ENCODE data around the gene ADAMTSL3.
"Not testable (repeated sequence)": the region's sequence is repeated elsewhere in the genome, so short reads cannot be mapped to it uniquely, and the experiment has no call there.

The ADAMTSL3 gene

DNA sequence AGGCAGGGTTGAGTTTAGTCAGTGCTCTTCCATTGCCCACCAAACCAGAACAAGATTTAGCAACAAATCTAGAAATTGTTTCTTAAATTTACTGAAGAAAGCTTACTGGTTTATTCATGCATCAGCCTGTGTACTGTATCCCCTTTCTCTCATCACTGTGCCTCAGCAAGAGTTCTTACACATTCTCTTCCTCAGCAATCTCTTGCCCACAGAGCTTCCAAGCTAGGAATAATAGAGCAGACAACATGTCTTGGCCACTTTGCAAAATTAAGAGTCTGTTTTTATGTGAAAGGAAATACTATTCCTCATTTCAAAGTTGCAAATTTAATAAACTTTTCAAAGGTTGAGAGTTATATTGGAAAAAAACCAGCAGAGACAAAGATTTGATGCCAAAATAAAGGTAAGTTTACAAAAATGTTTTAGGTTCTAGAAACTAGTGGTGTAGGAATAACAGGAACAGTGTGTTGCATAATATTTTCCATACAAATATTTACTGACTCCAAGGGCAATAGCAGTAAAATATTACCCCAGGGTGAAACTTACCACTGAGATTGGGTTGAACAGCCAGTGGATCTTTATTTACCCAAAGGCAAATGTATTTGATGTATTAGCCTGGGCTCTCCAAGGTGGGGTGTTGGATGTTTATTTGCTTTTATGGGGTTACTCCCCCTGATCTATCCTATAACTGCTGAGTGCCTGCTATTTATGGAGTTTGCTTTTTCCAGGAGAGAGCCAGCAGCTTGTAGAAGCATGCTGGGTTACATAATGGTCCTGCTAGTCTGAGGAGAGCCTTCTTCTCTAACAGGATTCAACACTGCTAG, 276.7 kb downstream of the ADAMTSL3 start:
- DNase-seq: no peak

DNA sequence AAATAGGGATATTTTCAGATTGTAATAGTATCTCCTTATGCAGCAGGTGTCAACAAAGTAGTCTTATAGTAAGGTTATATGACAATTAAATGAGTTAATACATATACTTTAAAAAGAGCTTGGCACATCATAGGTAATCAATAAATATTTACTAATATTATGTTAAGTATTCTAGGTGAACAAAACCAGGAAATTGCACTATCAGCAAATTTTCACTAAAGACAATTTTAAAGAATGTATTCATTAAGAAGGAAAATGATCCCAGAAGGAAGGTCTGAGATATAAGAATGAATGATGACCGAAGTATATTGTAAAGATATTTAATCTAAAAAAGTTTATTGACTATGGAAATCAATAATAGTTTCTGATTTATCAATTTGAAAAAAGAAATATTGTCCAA, 281.9 kb downstream of the ADAMTSL3 start:
- DNase-seq: no peak

DNA sequence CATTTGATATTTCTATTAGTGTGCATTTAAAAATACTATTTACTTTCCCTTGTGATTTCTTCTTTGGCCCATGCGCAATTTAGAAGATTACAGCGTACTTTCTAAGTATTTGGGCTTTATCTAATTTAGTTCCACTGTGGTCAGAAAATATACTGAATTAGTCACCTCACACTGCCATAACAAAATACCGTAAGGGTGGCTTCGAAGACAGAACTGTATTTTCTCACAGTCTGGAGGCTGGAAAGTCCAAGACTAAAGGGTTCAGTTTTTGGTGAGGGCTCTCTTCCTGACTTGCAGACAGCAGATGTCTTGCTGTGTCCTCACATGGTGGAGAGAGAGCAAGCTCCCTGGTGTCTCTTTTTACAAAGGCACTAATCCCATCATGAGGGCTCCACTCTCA, 286.2 kb downstream of the ADAMTSL3 start:
- no peak for DNase-seq

DNA sequence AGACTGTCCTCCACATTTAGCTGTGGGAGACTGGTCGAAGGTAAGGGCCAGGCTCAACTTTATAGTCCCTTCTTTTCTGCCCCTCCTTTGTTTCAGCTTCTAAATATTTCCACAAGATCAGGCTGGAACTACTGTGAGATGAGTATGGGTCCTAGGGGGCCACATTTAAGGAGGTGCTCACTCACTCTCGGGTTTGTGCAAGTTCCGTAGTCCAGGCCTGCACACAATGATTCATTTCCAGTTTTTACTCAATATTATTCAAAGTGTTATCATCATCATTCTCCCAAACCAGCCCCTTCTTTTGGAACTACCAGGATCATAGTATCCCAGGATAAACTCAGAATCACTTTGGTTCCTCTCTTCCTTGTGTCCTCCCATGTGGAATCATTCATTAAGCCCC, 289.1 kb downstream of the ADAMTSL3 start:
- DNase-seq: no peak

DNA sequence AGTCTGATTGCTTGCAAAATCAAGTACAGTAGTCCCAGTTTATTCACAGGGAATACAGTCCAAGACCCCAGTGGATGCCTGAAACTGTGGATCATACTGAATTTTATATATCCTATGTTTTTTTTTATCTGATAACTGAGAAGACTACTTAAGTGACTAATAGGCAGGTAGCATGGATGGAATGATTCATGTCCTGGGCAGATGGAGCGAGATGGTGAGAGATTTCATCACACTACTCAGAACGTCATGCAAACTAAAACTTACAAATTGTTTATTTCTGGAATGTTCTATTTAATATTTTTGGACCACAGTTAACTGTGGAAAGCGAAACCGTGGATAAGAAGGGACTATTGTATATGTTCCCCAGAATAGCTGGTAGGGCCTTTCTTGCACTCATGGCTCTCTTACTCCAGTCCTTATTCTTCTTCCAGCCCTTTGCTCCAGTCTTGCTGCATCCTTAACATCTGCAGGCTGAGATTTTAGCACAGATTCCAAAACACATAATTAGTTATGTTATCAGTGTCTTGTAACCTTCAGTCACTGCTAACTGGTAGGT, 290.0 kb downstream of the ADAMTSL3 start:
- no peak for DNase-seq

DNA sequence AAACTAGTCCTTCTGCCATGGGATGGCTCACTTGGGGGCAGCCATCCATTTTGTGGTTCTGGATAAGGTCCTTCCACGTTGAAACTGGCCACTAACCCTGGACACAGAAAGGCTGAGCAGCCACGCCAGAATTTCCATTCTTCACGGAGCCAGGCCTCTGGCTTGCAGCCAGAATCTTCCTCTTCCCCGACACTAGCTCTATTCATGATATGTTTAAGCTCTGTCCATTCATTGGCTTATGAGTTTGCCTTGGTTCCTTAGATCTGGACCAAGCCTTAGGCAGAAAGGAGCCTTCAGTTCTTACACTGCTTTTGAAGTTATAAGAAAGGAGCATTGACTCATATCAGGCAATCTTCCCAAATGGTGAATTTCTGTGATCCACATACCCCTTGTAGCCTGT, 293.2 kb downstream of the ADAMTSL3 start:
- DNase-seq: no peak

DNA sequence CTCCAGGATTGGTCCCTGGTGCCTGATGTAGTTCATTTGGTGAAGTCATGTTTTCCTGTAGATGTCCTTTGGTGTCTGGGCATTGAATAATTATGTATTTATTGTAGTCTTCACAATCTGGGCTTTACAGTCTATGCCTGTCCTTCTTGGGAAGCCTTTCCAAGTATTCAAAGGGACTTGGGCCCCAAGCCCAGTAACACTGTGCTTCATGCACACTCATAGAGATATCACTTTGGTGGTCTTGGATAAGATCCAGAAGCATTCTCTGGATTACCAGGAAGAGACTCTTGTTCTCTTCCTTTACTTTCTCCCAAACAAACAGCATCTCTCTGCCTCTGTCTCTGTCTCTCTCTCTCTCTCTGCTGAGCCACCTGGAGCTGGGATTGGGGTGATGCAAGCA, 300.6 kb downstream of the ADAMTSL3 start:
- no peak for DNase-seq

DNA sequence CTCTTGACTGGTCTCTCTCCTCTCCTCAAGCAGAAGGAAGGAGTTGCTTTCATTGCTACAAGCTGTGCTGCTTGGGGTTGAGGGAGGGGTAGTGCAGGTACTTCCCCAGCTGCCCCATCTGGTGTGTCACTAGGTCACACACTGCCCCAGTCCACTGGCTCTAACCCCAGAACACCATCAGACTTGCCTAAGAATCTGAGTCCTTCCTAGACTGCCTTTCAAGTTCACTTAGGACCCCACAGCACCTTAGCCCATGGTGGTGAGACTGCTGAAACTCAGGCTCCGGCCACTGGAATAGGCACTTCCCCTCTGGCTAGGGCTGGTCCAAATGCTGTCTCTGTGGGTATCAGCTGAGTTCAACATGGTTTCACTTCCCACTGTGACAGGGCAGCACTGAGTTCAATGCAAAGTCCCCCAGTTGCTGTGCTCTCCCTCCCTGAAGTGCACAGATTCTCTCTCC, 301.9 kb downstream of the ADAMTSL3 start:
- no peak for DNase-seq

DNA sequence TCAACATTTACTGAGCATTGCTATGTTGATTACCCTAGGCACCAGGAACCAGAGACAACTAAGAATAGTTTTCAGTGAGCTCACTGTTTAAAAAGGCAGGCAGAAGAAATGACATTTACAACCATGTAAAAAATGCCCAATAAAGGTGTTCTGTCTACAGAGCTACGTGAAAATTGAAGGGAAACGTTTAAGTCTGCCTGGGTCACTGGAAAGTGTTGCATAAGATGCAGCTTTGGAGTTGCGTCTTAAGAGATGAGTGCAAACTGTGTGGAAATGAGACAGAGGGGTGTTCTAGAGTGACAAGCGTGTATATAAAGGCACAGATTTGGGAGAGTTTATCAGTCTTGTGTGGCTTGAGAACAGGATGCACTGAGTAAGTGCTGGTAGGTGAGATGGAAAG, 303.0 kb downstream of the ADAMTSL3 start:
- no peak for DNase-seq

DNA sequence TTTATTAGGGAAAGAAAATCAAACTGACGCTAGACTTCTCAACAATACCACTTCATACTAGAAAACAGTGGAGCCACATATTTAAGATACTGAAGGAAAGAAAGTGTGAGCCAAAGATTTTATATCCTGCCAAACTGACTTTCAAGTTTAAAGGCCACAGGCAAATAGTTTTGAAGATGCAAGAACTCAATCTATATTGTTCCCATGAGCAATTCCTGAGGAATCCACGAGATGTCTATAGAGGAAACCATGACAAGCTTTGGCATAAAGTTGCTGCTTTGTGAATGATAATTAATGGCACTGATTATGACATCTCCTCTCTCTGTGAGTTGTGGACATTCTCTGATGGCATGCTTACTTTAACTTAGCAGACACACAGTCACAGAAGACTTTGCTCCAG, 305.6 kb downstream of the ADAMTSL3 start:
- DNase-seq: no peak

DNA sequence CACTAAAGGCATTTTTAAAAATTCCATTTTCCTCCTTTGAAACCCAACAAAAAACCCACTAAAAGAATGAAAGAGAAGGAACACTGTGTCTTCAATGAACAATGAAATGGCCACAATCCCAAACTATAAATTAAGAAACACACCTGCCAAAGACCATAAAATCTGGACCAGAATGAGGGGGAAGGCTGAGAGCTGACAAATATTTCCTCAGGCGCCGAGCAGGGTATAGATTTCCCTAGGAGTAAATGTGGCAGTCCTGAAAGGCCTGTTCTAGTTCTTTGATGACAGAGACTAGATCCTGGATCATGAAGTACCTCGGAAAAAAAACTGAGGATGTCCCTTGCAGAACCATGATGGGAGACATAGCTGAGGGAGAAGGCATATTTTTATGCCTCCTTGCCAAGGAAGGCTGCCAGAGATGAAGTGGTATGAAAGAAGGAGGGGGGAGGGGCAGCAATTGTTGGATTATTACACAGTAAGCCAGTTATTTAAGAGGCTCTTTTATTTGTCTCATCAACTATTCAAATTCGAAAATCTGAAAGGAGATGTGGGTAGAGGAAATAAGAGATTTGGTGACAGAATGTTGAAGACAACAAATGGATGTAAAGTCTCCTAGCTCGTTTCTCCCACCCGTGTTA, 306.4 kb downstream of the ADAMTSL3 start:
- no peak for DNase-seq

DNA sequence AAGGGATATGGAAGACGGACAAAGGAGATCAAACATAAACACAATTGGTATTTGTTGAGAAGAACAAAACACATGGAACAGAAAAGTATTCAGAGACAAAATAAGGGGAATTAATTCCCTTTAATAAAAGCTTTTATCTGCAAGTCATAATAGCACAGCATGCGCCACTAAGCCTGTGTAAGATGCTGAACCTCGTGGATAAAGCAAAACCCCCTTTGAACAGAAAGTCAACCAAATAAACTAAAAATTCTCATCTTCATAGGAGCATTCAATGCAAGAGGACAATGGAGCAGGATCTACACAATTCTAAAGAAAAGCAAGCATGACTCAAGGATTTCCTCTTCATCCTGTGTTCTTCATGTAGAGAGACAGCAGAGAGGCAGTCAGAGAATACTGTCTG, 307.4 kb downstream of the ADAMTSL3 start:
- DNase-seq: no peak

DNA sequence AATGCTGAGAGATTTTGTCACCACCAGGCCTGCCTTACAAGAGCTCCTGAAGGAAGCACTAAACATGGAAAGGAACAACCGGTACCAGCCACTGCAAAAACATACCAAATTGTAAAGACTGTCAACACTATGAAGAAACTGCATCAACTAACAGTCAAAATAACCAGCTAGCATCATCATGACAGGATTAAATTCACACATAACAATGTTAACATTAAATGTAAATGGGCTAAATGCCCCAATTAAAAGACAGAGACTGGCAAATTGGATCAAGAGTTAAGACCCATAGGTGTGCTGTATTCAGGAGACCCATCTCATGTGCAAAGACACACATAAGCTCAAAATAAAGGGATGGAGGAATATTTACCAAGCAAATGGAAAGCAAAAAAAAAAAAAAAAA, 311.0 kb downstream of the ADAMTSL3 start:
- DNase-seq: not testable (repeated sequence)

DNA sequence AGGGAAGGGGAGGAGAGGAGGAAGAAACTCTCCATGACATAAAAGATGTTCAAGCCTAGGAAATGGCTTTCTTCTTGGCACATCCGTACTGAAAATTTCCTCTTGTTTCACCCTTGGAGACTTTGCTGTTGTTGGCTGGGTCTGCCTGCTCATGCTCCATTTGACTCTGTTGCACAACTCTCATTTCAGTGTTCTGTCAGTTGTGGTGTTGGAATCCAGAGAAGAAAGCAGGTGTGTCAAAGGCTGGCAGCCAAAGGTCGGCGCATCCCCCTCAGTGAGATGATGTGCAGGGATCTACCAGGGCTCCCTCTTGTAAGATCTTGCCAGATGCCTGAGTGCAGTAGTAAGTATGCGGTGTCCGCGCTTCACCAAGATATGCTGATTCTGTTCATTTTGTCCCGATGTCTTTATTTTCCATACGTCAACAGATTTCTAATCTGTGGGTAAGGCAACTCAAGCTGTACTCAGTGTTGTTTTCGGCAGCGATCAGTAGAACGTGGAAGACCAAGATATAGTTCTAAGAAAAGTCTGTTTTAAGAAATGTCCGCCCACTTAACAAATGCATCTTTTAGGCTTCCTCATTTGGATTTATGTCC, 316.5 kb downstream of the ADAMTSL3 start:
- DNase-seq: no peak

DNA sequence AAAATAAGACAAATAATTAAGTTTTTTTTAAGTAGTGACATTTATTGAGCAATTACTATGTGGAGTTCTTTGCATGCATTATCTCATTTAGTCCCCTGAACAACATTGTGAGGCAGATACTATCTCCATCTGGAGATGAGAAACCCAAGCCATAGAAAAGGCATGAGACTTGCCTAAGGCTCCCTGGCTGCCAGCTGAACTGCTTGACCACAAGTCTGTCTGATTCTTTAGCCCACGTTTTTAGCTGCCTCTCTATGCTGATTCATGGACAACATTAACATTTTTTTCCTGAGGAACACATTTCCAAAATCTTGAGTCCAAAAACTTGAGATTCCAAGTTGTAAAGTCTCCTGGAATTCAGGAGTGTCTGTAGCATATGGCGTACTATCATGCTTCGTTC, 318.1 kb downstream of the ADAMTSL3 start:
- DNase-seq: no peak

DNA sequence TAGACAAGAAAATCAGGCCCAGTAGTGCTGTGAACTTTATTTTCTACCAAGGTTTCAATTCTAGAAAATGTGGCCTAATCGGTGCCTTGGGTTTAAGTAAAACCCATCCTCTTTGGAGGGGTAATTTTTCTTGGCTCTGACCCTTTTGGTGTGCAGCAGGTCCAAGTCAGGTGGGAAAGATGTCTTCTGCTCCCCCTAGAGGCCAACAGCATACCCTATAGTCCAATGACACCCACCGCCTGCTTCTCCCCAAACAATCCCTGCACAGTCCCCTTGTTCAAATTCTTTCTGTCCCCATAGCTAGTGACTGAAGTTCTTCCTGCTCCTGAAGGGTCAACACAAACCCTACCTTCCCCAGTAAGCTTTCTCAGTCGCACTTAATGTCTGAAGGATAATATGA, 319.9 kb downstream of the ADAMTSL3 start:
- no peak for DNase-seq

DNA sequence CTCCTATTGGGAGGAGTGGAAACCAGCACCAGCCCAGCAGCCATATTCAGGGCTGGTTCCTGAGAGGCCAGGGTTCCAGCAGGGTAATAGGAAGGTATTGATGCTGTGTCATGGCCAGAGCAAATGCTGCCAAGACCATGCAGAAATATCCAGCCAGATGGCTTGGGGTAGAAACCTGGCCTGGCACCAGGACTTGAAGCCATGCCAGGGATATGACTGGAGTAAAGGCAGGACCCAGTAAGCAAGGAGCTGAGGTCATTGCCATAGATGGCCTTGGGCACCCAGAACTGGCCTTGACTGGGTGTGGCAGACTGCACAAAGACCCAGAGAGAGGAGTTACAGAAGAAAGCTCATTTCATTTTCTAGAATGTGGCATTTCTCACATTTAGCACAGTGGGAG, 324.1 kb downstream of the ADAMTSL3 start:
- no peak for DNase-seq

DNA sequence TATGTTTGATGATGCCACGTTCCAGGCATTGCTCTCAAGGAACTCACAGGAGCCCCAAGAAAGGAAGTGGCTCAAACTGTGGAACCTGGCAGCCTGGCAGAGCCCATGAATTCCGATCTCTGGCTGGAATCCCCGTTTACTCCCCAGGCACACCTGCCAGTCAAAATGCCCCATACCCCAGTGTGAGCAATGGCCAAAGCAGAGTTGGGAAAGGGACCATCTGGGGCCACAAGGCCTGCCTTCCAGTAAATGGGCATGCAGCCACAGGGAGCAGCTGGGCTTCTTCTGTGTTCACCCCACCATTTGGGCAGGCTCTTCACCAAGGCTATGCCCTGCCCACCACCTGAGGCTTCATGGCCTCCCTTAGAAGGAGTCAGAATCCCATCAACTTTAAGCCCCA, 324.7 kb downstream of the ADAMTSL3 start:
- DNase-seq: no peak

DNA sequence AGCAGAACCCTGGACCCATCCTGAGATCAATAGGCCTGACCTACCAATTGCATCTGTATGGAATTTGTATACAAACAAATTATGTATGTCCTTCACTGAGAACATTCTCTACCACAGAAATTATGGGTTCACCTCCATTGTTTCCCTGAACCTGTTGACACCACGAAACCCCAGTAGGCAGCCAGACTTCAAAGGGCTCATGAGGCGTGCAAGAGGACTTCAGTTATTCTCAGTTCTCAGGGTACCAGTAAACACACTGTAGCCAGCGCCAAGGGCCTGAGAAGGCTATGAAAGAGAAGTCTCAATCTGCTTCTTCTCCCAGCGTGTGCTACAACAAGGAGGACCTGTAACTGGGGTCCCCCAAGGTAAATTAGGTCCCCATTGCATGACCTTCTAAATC, 326.7 kb downstream of the ADAMTSL3 start:
- no peak for DNase-seq

DNA sequence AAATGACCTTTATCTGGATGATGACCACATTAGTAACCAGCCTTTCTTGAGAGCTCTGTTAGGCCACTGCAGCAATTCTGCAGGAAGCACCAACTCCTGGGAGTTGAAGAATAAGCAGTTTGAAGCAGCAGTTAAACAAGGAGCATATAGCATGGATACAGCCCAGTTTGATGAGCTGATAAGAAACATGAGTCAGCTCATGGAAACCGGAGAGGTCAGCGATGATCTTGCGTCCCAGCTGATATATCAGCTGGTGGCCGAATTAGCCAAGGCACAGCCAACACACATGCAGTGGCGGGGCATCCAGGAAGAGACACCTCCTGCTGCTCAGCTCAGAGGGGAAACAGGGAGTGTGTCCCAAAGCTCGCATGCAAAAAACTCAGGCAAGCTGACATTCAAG, 328.8 kb downstream of the ADAMTSL3 start:
- DNase-seq: no peak

DNA sequence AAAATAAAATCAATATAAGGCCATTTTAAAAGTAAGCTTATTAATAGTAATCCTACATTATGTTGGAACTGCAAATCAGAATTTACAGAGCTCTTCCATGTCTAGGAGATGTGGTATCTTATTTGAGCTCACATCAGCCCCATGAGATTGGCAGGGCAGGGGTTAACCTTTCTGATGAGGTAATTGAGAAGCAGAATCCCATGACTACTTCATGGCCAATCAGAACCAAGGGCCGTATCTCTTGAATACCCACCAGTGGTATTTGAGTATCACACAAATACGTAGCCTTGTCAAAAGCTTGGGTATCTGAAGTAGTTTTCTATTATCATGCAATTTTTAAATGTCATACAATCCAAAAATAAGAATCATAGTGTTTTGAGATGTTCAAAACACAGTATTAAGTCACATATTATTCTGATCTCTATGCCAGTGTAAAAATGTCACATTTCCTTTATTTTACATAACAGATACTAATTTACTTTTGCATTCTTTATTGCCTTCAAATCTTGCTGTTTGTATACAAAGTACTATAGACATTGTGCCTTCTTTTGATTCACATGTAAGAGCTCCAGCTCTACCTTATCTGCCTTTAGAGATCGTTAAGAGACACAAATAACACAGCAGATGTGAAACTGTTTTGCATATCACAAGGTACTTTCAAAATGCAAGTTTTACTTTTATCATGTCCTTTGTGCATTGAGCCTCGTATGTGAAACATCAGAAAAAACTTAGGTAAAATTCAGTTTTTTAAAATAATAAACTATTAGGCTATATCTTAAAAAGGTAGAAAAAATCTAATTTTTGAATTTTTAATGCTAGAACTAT, 329.9 kb downstream of the ADAMTSL3 start:
- DNase-seq: no peak

DNA sequence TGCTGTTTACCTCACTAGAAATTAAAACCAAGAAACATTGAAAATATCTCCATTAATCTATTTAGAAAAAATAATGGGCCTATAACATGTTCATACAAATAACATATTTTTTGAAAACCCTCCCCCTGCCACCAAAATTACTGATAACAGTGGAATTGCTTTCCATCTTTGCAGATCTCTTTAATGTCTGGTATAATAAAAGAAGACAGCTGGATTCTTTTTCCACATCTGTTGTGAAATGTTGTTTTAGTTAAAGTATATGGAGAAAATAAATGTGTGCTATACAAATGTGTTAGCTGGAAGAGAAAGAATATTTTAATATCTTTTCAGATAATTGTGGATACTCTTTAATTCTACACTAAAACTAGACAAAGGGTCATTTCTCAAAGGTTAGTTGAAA, 330.7 kb downstream of the ADAMTSL3 start:
- no peak for DNase-seq

DNA sequence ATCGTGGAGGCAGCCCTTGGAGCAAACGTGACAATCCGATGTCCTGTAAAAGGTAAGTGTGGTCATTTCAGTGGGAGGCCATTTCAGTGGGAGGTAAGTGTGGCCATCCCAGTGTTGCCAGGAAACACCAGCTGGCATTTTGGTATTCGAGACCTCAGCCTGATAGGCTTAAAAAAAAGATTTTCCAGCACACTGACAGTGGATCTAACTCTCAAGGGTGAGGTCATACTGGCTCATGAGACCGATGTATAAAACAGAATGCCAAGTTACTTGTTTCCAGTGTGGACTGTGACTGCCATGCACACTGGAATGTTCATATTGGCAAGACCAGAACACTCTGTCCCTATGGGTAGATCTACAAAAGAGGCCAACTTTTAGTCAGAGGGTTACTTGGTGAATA, 337.2 kb downstream of the ADAMTSL3 start:
- DNase-seq: no peak
